HepG2 (cell line): ENCODE measurements around the gene FITM1. TPM values are rescaled to one million over a fixed set of nuclear protein-coding genes. Genes with fewer than 3 reads are reported as not detected.

Experiments used
- ATRX ChIP-seq: sonication (generic); formaldehyde crosslinking; IDR thresholded peaks from 2 replicates; pipeline ENCODE4 v1.4.0; 2020; ENCODE audit warnings: missing genetic modification reagents, borderline replicate concordance
- CENPX ChIP-seq: sonication (generic); formaldehyde crosslinking; IDR thresholded peaks from 2 replicates; pipeline ENCODE4 v1.9.0; 2021; ENCODE audit warnings: mild to moderate bottlenecking, missing genetic modification reagents, moderate library complexity
- ETS1 ChIP-seq: sonication (generic); formaldehyde crosslinking; IDR thresholded peaks from 2 replicates; pipeline ENCODE4 v1.4.0; 2020; ENCODE audit warnings: missing genetic modification reagents
- GPBP1L1 ChIP-seq: sonication (generic); formaldehyde crosslinking; IDR thresholded peaks from 2 replicates; pipeline ENCODE4 v1.5.0; 2020; ENCODE audit warnings: mild to moderate bottlenecking, missing genetic modification reagents
- KDM6A ChIP-seq: IDR thresholded peaks from 2 replicates; pipeline ENCODE4 v1.6.1; 2016; ENCODE audit warnings: low read depth
- PHF8 ChIP-seq: sonication (generic); formaldehyde crosslinking; IDR thresholded peaks from 2 replicates; pipeline ENCODE4 v1.5.0; 2020; ENCODE audit warnings: missing genetic modification reagents
- POGK ChIP-seq: sonication (generic); formaldehyde crosslinking; conservative IDR thresholded peaks from 2 replicates; pipeline ENCODE4 v1.8.0; 2022; ENCODE audit warnings: mild to moderate bottlenecking, moderate library complexity, missing genetic modification reagents
- PPARG ChIP-seq: conservative IDR thresholded peaks from 2 replicates; pipeline ENCODE4 v1.6.1; 2016; ENCODE audit warnings: missing biosample characterization, missing genetic modification reagents
- RXRB ChIP-seq: IDR thresholded peaks from 2 replicates; pipeline ENCODE4 v1.6.1; 2016; ENCODE audit warnings: borderline replicate concordance, missing genetic modification reagents, missing compliant biosample characterization
- SRF ChIP-seq: IDR thresholded peaks from 2 replicates; pipeline ENCODE4 v1.6.1; 2011; ENCODE audit warnings: mild to moderate bottlenecking, low read depth, low read length, moderate library complexity
- ZNF337 ChIP-seq: sonication (generic); formaldehyde crosslinking; IDR thresholded peaks from 2 replicates; pipeline ENCODE4 v1.5.1; 2020; ENCODE audit warnings: missing genetic modification reagents, low read depth, mild to moderate bottlenecking, borderline replicate concordance
- polyA plus RNA-seq, 8 experiments: library from polyadenylated mRNA; depleted of rRNA in 3 of 8; stranded (reverse) in 7 of 8; unstranded in 1 of 8; fragments of >200 nt; fragmentation: Illumina TruSeq in 4 of 8; extraction: Trizol in 4 of 8; gene quantifications; 2 replicates each; pipeline versions ENCODE4 v1.2.1 to v1.2.3, GENCODE V29; 2011 to 2016; ENCODE audit warnings: low read depth in 4 of 8, missing spikeins in 1 of 8, mixed read lengths in 1 of 8; ENCODE audit not compliant: insufficient read depth in 1 of 8
- total RNA-seq, 5 experiments: library from RNA; depleted of rRNA; stranded (reverse); fragments of >200 nt; fragmentation: Illumina TruSeq; extraction: Trizol; gene quantifications; 2 replicates each; pipeline ENCODE4 v1.2.3, GENCODE V29; 2016; ENCODE audit warnings: low read depth in 1 of 5
- TF ChIP-seq, protein P1 (sequence below): sonication (generic); formaldehyde crosslinking; IDR thresholded peaks from 2 replicates; pipeline ENCODE4 v1.4.0; 2020; ENCODE audit warnings: low read depth, missing genetic modification reagents
- TF ChIP-seq, protein P2 (sequence below): sonication (generic); formaldehyde crosslinking; IDR thresholded peaks from 2 replicates; pipeline ENCODE4 v1.4.0; 2020; ENCODE audit warnings: missing genetic modification reagents

FITM1 gene
- total and polyA plus RNA-seq, 2 of the 13 experiments (the other 11 are each of a cell fraction or from before 2014, with no cell fraction given), result 2.7 to 5.8 TPM

GRCh38 chr14:24095271-24096068 lies 35.0 kb upstream of the FITM1 start (continued):
- peak; percentile 97; the same call in 1 of the 2 replicates for TF ChIP-seq ZNF337
- TF ChIP-seq, protein P1, sequence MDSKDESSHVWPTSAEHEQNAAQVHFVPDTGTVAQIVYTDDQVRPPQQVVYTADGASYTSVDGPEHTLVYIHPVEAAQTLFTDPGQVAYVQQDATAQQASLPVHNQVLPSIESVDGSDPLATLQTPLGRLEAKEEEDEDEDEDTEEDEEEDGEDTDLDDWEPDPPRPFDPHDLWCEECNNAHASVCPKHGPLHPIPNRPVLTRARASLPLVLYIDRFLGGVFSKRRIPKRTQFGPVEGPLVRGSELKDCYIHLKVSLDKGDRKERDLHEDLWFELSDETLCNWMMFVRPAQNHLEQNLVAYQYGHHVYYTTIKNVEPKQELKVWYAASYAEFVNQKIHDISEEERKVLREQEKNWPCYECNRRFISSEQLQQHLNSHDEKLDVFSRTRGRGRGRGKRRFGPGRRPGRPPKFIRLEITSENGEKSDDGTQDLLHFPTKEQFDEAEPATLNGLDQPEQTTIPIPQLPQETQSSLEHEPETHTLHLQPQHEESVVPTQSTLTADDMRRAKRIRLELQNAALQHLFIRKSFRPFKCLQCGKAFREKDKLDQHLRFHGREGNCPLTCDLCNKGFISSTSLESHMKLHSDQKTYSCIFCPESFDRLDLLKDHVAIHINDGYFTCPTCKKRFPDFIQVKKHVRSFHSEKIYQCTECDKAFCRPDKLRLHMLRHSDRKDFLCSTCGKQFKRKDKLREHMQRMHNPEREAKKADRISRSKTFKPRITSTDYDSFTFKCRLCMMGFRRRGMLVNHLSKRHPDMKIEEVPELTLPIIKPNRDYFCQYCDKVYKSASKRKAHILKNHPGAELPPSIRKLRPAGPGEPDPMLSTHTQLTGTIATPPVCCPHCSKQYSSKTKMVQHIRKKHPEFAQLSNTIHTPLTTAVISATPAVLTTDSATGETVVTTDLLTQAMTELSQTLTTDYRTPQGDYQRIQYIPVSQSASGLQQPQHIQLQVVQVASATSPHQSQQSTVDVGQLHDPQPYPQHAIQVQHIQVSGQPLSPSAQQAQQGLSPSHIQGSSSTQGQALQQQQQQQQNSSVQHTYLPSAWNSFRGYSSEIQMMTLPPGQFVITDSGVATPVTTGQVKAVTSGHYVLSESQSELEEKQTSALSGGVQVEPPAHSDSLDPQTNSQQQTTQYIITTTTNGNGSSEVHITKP, result peak; percentile 78; the same call in 1 of the 2 replicates
- TF ChIP-seq RXRB, result peak; percentile 99
- peak; percentile 78 for TF ChIP-seq KDM6A
- no peak for TF ChIP-seq GPBP1L1
- TF ChIP-seq, protein P2, sequence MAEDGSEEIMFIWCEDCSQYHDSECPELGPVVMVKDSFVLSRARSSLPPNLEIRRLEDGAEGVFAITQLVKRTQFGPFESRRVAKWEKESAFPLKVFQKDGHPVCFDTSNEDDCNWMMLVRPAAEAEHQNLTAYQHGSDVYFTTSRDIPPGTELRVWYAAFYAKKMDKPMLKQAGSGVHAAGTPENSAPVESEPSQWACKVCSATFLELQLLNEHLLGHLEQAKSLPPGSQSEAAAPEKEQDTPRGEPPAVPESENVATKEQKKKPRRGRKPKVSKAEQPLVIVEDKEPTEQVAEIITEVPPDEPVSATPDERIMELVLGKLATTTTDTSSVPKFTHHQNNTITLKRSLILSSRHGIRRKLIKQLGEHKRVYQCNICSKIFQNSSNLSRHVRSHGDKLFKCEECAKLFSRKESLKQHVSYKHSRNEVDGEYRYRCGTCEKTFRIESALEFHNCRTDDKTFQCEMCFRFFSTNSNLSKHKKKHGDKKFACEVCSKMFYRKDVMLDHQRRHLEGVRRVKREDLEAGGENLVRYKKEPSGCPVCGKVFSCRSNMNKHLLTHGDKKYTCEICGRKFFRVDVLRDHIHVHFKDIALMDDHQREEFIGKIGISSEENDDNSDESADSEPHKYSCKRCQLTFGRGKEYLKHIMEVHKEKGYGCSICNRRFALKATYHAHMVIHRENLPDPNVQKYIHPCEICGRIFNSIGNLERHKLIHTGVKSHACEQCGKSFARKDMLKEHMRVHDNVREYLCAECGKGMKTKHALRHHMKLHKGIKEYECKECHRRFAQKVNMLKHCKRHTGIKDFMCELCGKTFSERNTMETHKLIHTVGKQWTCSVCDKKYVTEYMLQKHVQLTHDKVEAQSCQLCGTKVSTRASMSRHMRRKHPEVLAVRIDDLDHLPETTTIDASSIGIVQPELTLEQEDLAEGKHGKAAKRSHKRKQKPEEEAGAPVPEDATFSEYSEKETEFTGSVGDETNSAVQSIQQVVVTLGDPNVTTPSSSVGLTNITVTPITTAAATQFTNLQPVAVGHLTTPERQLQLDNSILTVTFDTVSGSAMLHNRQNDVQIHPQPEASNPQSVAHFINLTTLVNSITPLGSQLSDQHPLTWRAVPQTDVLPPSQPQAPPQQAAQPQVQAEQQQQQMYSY (CRISPR knock-in tag), result peak; percentile 16; the same call in 1 of the 2 replicates
- TF ChIP-seq POGK (CRISPR knock-in tag), result peak; percentile 100
- no peak; the same call in none of the 2 replicates for TF ChIP-seq ETS1 (CRISPR knock-in tag)
- no peak for TF ChIP-seq CENPX
- peak; percentile 32; the same call in 1 of the 2 replicates for TF ChIP-seq SRF
- no peak for TF ChIP-seq ATRX (CRISPR knock-in tag)
- peak; percentile 63; the same call in 1 of the 2 replicates for TF ChIP-seq PPARG (CRISPR knock-in tag)
- TF ChIP-seq PHF8 (CRISPR knock-in tag), result peak; percentile 67
